Measurements from ENCODE around the gene TTYH1.

DNA sequence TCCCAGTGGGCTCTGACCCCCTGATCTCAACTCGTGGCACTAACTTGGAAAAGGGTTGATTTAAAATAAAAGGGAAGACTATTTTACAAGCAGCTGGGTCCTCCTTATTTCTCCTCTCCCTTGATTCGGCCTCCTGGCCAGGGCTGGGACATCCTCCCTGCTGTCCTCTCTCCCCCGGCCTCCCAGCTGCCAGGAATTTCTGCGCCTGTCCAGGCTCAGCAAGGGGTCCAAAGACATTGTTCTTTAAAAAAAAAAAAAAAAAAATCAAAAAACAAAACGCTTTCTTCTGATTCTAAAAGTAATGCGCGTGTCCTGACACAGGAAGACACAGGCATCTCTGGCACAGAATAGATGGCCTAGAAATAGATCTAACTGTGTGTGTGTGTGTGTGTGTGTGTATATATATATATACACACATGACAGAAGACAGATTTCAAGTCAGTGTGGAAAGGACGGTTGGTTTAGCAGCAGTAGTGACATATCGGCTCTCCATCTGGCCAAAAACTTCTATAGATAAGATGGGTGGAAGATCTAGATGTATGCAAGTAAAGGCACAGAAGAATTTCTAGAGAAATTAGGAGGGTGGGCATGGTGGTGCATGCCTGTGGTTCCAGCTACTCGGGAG lies 21.5 kb downstream of the TTYH1 start:
- TF ChIP-seq, protein P1, sequence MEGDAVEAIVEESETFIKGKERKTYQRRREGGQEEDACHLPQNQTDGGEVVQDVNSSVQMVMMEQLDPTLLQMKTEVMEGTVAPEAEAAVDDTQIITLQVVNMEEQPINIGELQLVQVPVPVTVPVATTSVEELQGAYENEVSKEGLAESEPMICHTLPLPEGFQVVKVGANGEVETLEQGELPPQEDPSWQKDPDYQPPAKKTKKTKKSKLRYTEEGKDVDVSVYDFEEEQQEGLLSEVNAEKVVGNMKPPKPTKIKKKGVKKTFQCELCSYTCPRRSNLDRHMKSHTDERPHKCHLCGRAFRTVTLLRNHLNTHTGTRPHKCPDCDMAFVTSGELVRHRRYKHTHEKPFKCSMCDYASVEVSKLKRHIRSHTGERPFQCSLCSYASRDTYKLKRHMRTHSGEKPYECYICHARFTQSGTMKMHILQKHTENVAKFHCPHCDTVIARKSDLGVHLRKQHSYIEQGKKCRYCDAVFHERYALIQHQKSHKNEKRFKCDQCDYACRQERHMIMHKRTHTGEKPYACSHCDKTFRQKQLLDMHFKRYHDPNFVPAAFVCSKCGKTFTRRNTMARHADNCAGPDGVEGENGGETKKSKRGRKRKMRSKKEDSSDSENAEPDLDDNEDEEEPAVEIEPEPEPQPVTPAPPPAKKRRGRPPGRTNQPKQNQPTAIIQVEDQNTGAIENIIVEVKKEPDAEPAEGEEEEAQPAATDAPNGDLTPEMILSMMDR (IDR thresholded peaks at IDR 0.05; ENCODE audit: insufficient read depth, low read length), result no peak
- TF ChIP-seq POLR2AphosphoS5 (IDR thresholded peaks at IDR 0.05; ENCODE audit: low read depth), result no peak
- TF ChIP-seq, protein P2, sequence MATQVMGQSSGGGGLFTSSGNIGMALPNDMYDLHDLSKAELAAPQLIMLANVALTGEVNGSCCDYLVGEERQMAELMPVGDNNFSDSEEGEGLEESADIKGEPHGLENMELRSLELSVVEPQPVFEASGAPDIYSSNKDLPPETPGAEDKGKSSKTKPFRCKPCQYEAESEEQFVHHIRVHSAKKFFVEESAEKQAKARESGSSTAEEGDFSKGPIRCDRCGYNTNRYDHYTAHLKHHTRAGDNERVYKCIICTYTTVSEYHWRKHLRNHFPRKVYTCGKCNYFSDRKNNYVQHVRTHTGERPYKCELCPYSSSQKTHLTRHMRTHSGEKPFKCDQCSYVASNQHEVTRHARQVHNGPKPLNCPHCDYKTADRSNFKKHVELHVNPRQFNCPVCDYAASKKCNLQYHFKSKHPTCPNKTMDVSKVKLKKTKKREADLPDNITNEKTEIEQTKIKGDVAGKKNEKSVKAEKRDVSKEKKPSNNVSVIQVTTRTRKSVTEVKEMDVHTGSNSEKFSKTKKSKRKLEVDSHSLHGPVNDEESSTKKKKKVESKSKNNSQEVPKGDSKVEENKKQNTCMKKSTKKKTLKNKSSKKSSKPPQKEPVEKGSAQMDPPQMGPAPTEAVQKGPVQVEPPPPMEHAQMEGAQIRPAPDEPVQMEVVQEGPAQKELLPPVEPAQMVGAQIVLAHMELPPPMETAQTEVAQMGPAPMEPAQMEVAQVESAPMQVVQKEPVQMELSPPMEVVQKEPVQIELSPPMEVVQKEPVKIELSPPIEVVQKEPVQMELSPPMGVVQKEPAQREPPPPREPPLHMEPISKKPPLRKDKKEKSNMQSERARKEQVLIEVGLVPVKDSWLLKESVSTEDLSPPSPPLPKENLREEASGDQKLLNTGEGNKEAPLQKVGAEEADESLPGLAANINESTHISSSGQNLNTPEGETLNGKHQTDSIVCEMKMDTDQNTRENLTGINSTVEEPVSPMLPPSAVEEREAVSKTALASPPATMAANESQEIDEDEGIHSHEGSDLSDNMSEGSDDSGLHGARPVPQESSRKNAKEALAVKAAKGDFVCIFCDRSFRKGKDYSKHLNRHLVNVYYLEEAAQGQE (IDR thresholded peaks at IDR 0.05; ENCODE audit: insufficient replicate concordance, low read depth), result no peak
- TF ChIP-seq GABPA (IDR thresholded peaks at IDR 0.05; ENCODE audit: low read depth), result no peak
